K562 (cell line): ENCODE results near the gene SKOR1. TPM values are rescaled to one million over a fixed set of nuclear protein-coding genes. Genes with fewer than 3 reads are reported as not detected.

Experiments used
- ATAC-seq: fragments of 200-7000 bp; cut with Tn5 transposase; 3 replicates; pipeline ENCODE4 v1.9.1; 2020; ENCODE audit warnings: moderate library complexity
- BruUV-seq: library from RNA; stranded (reverse); fragments of 400-500 nt; replicated peaks from 2 replicates; lab custom pipeline; 2021; lab: Mats Ljungman, UMichigan
- CTCF ChIA-PET: fragments of 300-600 bp; formaldehyde crosslinking; extraction: SDS; loops from one replicate; lab custom pipeline; 2021; ENCODE audit warnings: low intra/inter-chr PET ratio; lab: Yijun Ruan, JAX
- POLR2A ChIA-PET: fragments of 300-600, 350-650 bp; sonication (Branson Sonifier 250); formaldehyde crosslinking; extraction: SDS; loops from one replicate; lab custom pipeline; 2021; ENCODE audit warnings: antibody characterized with exemption, inconsistent platforms; lab: Yijun Ruan, JAX
- DNase-seq, 4 experiments: peaks; one replicate each; pipeline versions ENCODE4 v3.0.0 to v3.0.0-alpha.2; 2011 to 2018; ENCODE audit warnings: low spot score in 3 of 4, mixed read lengths in 3 of 4; ENCODE audit errors: extremely low read depth in 1 of 4
- FAIRE-seq: peaks from 2 replicates; lab custom pipeline; 2011; peaks lifted over from hg19 to GRCh38; lab: Jason Lieb, UNC
- H2AFZ ChIP-seq: 2 replicates; pipeline ENCODE4 v1.6.0; 2011; ENCODE audit warnings: low read depth, low read length, control low read depth, inconsistent platforms
- H3K27ac ChIP-seq: fragments of 200-600 bp; 3 replicates; pipeline ENCODE4 v1.8.0; 2011; ENCODE audit warnings: low read depth, mild to moderate bottlenecking, control low read depth, inconsistent platforms, low read length, moderate library complexity, mixed read lengths; ENCODE audit errors: extremely low read depth
- H3K27me3 ChIP-seq, 2 experiments: fragments of 300-600 bp in 1 of 2; 2 replicates in 1 of 2; 3 replicates in 1 of 2; pipeline versions ENCODE4 v1.6.0 to v1.8.0; 2011; ENCODE audit warnings: inconsistent platforms in 2 of 2, low read length in 2 of 2, mild to moderate bottlenecking in 1 of 2, mixed read lengths in 1 of 2, moderate library complexity in 1 of 2; ENCODE audit not compliant: control insufficient read depth in 2 of 2, insufficient read depth in 2 of 2
- H3K36me3 ChIP-seq: fragments of 300-600 bp; 3 replicates; pipeline ENCODE4 v1.8.0; 2011; ENCODE audit warnings: mild to moderate bottlenecking, low read length, inconsistent platforms; ENCODE audit not compliant: control insufficient read depth, insufficient read depth
- H3K4me1 ChIP-seq, 2 experiments: fragments of 200-600 bp in 1 of 2; replicated peaks in 1 of 2; 2 replicates in 1 of 2; 3 replicates in 1 of 2; pipeline versions ENCODE4 v1.5.1 to v1.8.0; 2011; ENCODE audit warnings: inconsistent platforms in 2 of 2, low read length in 2 of 2, mild to moderate bottlenecking in 1 of 2, mixed read lengths in 1 of 2, moderate library complexity in 1 of 2; ENCODE audit not compliant: control insufficient read depth in 2 of 2, insufficient read depth in 2 of 2
- H3K4me2 ChIP-seq: 2 replicates; pipeline ENCODE4 v1.6.1; 2011; ENCODE audit warnings: low read length, control low read depth, inconsistent platforms, mixed read lengths; ENCODE audit not compliant: insufficient read depth
- H3K4me3 ChIP-seq: fragments of 200-600 bp; sonication (generic), shearing (Covaris generic); 2 replicates; pipeline ENCODE4 v1.5.1; 2016; ENCODE audit warnings: control low read depth, inconsistent platforms
- H3K79me2 ChIP-seq: fragments of 200-600 bp; 3 replicates; pipeline ENCODE4 v1.8.0; 2011; ENCODE audit warnings: low read length, inconsistent platforms; ENCODE audit not compliant: control insufficient read depth, insufficient read depth
- H3K9ac ChIP-seq, 2 experiments: 2 replicates each; pipeline versions ENCODE4 v1.6.0 to v1.6.1; 2011; ENCODE audit warnings: low read depth in 2 of 2, low read length in 2 of 2, control low read depth in 1 of 2, inconsistent platforms in 1 of 2, mild to moderate bottlenecking in 1 of 2, mixed read lengths in 1 of 2; ENCODE audit not compliant: insufficient read depth in 1 of 2
- H3K9me1 ChIP-seq: one replicate; pipeline ENCODE4 v1.6.0; 2011; ENCODE audit warnings: inconsistent platforms, mild to moderate bottlenecking, low read length, moderate library complexity; ENCODE audit not compliant: control insufficient read depth, insufficient read depth
- H3K9me3 ChIP-seq: replicated peaks from 2 replicates; pipeline ENCODE4 v1.5.1; 2011; ENCODE audit warnings: low read depth, low read length, inconsistent platforms; ENCODE audit not compliant: control insufficient read depth, insufficient read depth
- H4K20me1 ChIP-seq: replicated peaks from 2 replicates; pipeline ENCODE4 v1.6.1; 2011; ENCODE audit warnings: low read length, inconsistent platforms, mixed read lengths; ENCODE audit not compliant: control insufficient read depth, insufficient read depth
- ARNT ChIP-seq, 2 experiments: fragments of 450-650 bp; IDR thresholded peaks; 2 replicates each; pipeline ENCODE4 v1.6.1; 2016; ENCODE audit warnings: mild to moderate bottlenecking in 1 of 2
- ATF1 ChIP-seq, 2 experiments: fragments of 450-650 bp in 1 of 2; IDR thresholded peaks; 2 replicates each; pipeline ENCODE4 v1.6.1; 2016; ENCODE audit warnings: missing compliant biosample characterization in 1 of 2, missing genetic modification characterization in 1 of 2
- FOXK1 ChIP-seq: sonication (generic); formaldehyde crosslinking; IDR thresholded peaks from 2 replicates; pipeline ENCODE4 v1.8.0; 2022; ENCODE audit warnings: missing genetic modification reagents, mild to moderate bottlenecking, borderline replicate concordance
- MAX ChIP-seq: sonication (generic); formaldehyde crosslinking; IDR thresholded peaks from 2 replicates; pipeline ENCODE4 v1.9.0; 2022; ENCODE audit warnings: mild to moderate bottlenecking, missing genetic modification reagents
- MTF1 ChIP-seq: fragments of 250-450 bp; sonication (Bioruptor Pico); IDR thresholded peaks from 2 replicates; pipeline ENCODE4 v1.9.0; 2021; ENCODE audit warnings: moderate library complexity, mild to moderate bottlenecking, inconsistent platforms, borderline replicate concordance
- NFE2L1 ChIP-seq: fragments of 450-650 bp; IDR thresholded peaks from 2 replicates; pipeline ENCODE4 v1.6.1; 2016; ENCODE audit warnings: missing genetic modification characterization, low read depth, mild to moderate bottlenecking, missing compliant biosample characterization, moderate library complexity, borderline replicate concordance
- RBFOX2 ChIP-seq: fragments of 200-400 bp; formaldehyde crosslinking; IDR thresholded peaks from 2 replicates; pipeline ENCODE4 v1.6.1; 2017; ENCODE audit warnings: low read depth, mild to moderate bottlenecking, low read length, moderate library complexity
- ZBTB12 ChIP-seq: fragments of 250-450 bp; sonication (Bioruptor Pico); IDR thresholded peaks from 2 replicates; pipeline ENCODE4 v1.4.0; 2020
- ZNF217 ChIP-seq: sonication (generic); formaldehyde crosslinking; IDR thresholded peaks from 2 replicates; pipeline ENCODE4 v1.8.0; 2022; ENCODE audit warnings: mild to moderate bottlenecking, missing genetic modification reagents
- ZNF239 ChIP-seq: fragments of 250-450 bp; sonication (Bioruptor Pico); IDR thresholded peaks from 2 replicates; pipeline ENCODE4 v1.4.0; 2020; ENCODE audit warnings: mild to moderate bottlenecking
- WGBS: fragments of 100-300 bp; shearing (Covaris generic); methylation state at CpG from one replicate; pipeline ENCODE4 v1.1.6; 2016; ENCODE audit warnings: low coverage, mixed read lengths; ENCODE audit not compliant: insufficient coverage; ENCODE audit errors: missing lambda C conversion rate; 5-methylcytosine and 5-hydroxymethylcytosine counted together
- in situ Hi-C: fragments of 300-500 bp; cut with MboI; formaldehyde crosslinking; loops from 4 replicates; pipeline ENCODE4 v1.15.0; 2018; ENCODE audit warnings: inconsistent platforms, mixed read lengths
- intact Hi-C: fragments of 100-400 bp; cut with micrococcal nuclease; formaldehyde crosslinking; loops from 2 replicates; pipeline ENCODE4 v1.14.2; 2022
- polyA plus RNA-seq, 8 experiments: library from polyadenylated mRNA; depleted of rRNA in 4 of 8; stranded (reverse) in 5 of 8; unstranded in 3 of 8; fragments of >200 nt; fragmentation: Nextera tagmentation in 2 of 8; fragmentation: Illumina TruSeq in 1 of 8; extraction: Ambion mirVana in 2 of 8; extraction: Trizol in 1 of 8; gene quantifications; 2 replicates each; pipeline versions ENCODE4 v1.2.1 to v1.2.3, GENCODE V29; 2011 to 2014; ENCODE audit warnings: inconsistent platforms in 1 of 8, missing spikeins in 1 of 8
- total RNA-seq, 7 experiments: library from RNA; depleted of rRNA in 6 of 7; stranded (reverse); fragments of >200 nt in 6 of 7; fragmentation: Illumina TruSeq in 2 of 7; extraction: Trizol in 2 of 7; gene quantifications; 2 replicates each; pipeline versions ENCODE4 v1.2.1 to v1.2.3, GENCODE V29; 2011 to 2021; ENCODE audit warnings: low replicate concordance in 1 of 7

Gene SKOR1
- total and polyA plus RNA-seq, 9 of the 15 experiments (the other 6 are each of a cell fraction or from before 2014, with no cell fraction given) = 0.04 to 0.41 (median 0.09) TPM; not detected in 3

GRCh38 chr15:67818464-67818863 lies 6.8 kb upstream of the SKOR1 start (continued):
- TF ChIP-seq ZNF239 (CRISPR knock-in tag) = no peak
- no peak for TF ChIP-seq MAX (CRISPR knock-in tag)
- no peak for TF ChIP-seq RBFOX2
- TF ChIP-seq FOXK1 (CRISPR knock-in tag) = no peak
- no peak for TF ChIP-seq ATF1 (CRISPR knock-in tag; IDR thresholded peaks at IDR 0.05)
- no peak for TF ChIP-seq ATF1 (tag; IDR thresholded peaks at IDR 0.05)
- TF ChIP-seq NFE2L1 (tag) = no peak
- TF ChIP-seq, all 486 proteins: peak for 0

GRCh38 chr15:67819636-67820035 lies 5.7 kb upstream of the SKOR1 start:
- Histone ChIP-seq H3K9ac (no peak overlapping the region), H3K4me3 (no peak overlapping the region), H3K36me3 (no peaks in the 10 kb centered on the region), H3K27ac (no peak overlapping the region), H3K9me3 (no peaks in the 10 kb centered on the region; the same call in 1 of the 2 replicates), H3K9me1 (no peaks in the 10 kb centered on the region), H2AFZ (no peak overlapping the region), H3K4me2 (no peak overlapping the region), H3K27me3 (peaks cover 33 to 70% of the 10 kb centered on the region in 2 experiments; a peak in 4 of 5 replicates), H4K20me1 (peaks cover 8% of the 10 kb centered on the region), H3K4me1 (peaks cover 0 to 37% of the 10 kb centered on the region in 2 experiments; a peak in 2 of 5 replicates), H3K79me2 (no peaks in the 10 kb centered on the region)
- DNase-seq = no peak
- no TSS peak for BruUV-seq
- intact Hi-C loops = no loop called here
- ChIA-PET CTCF (no interaction called here), POLR2A (interaction anchor here (0.7 kb wide), 1 partner anchor 56 kb away, joined by 3 read pairs; no protein-coding TSS in a partner anchor)
- TF ChIP-seq MTF1 (CRISPR knock-in tag) (no peak), ZNF217 (no peak), ZBTB12 (CRISPR knock-in tag) (no peak), ARNT (IDR thresholded peaks at IDR 0.05) (no peak)
- FAIRE-seq = no peak
- in situ Hi-C loops = no loop called here
- WGBS = 14% methylated on average over 19 of the region's 19 CpGs
- no peak for ATAC-seq
